HL-60 (cell line): ENCODE results near the gene NMT1.

Experiments used
- CTCF ChIP-seq: IDR thresholded peaks from one replicate; pipeline ENCODE4 v1.5.1; 2011; ENCODE audit warnings: low read length, control low read depth, inconsistent platforms; ENCODE audit not compliant: insufficient read depth
- GABPA ChIP-seq: IDR thresholded peaks from 2 replicates; pipeline ENCODE4 v1.6.1; 2012; ENCODE audit warnings: low read depth
- POLR2AphosphoS5 ChIP-seq: IDR thresholded peaks from 2 replicates; pipeline ENCODE4 v1.6.1; 2012; ENCODE audit warnings: low read depth
- REST ChIP-seq: IDR thresholded peaks from 2 replicates; pipeline ENCODE4 v1.6.1; 2012; ENCODE audit warnings: low read depth; ENCODE audit not compliant: insufficient replicate concordance
- SPI1 ChIP-seq: IDR thresholded peaks from 2 replicates; pipeline ENCODE4 v1.6.1; 2012; ENCODE audit warnings: low read depth, mild to moderate bottlenecking, borderline replicate concordance

GRCh38 chr17:45086391-45086790 is 25.3 kb downstream of the NMT1 start:
- TF ChIP-seq CTCF (no peak), POLR2AphosphoS5 (no peak), GABPA (no peak), REST (no peak), SPI1 (no peak)
